ENCODE data around the gene NACAD. TPM values are rescaled to one million over a fixed set of nuclear protein-coding genes. Genes with fewer than 3 reads are reported as not detected.

Gene NACAD
- total and polyA plus RNA-seq, 2 experiments from 2014 or later: 1.2 to 2.9 TPM

DNA sequence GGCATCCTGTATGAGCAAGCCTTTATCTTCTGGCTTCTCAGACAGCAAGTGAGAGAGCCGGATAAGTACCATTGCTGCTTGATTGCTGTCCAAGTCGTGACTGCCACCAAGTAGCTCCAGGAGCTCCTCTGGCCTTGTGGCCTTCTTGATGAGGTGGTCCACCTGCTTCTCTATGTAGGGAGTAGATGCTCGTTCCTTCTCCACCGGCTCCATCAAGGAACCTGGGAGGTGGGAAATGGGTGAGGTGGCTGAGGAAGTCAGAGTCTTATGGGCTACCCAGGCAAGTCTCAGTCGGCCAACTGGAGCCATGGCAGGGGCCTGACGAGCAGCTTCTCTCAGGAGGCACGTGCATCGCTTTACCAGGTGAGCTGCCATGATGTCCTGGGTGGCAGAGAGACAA, 20.1 kb upstream of the NACAD start:
- Histone ChIP-seq H3K79me2 (ENCODE audit: insufficient read depth) (peaks cover 67% of the 10 kb centered on the region), H3K4me3 (no peak overlapping the region), H3K27me3 (replicated peaks; ENCODE audit: insufficient read depth) (no peaks in the 10 kb centered on the region), H4K20me1 (ENCODE audit: insufficient read depth) (no peaks in the 10 kb centered on the region), H3K4me2 (ENCODE audit: unreplicated experiment) (no peak overlapping the region), H3K27ac (no peak overlapping the region), H3K36me3 (ENCODE audit: low read depth) (peaks cover 35% of the 10 kb centered on the region; the same call in 1 of the 2 replicates), H3K9me2 (ENCODE audit: insufficient read depth) (no peaks in the 10 kb centered on the region), H3K4me1 (ENCODE audit: insufficient read depth) (peaks cover 11% of the 10 kb centered on the region), H3F3A (ENCODE audit: insufficient read depth) (0 out of 2 replicates have a peak, but pooled peaks cover 3% of the 10 kb centered on the region), H2AFZ (no peak overlapping the region), H3K9me3 (ENCODE audit: low read depth) (no peaks in the 10 kb centered on the region), H3K9ac (no peak overlapping the region)
- TF ChIP-seq EZH2phosphoT487 (IDR thresholded peaks at IDR 0.05; ENCODE audit: insufficient read depth, low read depth) (no peak), EZH2 (IDR thresholded peaks at IDR 0.05; ENCODE audit: insufficient read depth, poor library complexity, severe bottlenecking) (no peak)
- in situ Hi-C loops (cut with MboI): loop anchor here (25.0 kb wide), 1 partner anchor 522 kb away; the partner anchor contains the start of gene TMED4
- 95 to 97% methylated on average over 8 of the region's 8 CpGs for WGBS, 2 experiments (ENCODE audit: low coverage in 1 of 2, low lambda C conversion rate in 2 of 2, missing lambda C conversion rate in 2 of 2)
- no peak for DNase-seq

DNA sequence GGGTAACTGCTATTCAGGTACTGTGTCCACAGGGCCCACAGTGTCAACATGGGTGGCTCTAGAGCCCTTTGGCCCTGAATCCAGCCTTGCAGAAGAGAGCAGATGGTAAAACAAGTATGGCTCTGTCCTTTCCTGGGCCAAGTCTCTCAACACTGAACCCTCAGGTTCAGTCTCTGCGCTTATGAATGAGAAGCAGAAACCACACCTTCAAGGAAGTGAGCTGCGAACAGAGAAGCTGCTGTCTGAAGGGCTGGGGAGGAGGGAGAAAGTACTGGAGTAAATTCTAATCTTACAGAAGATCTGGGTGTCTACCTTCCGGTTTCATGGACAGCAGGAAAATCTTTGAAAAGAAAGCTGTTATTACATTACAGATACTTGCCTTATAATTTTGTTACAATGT, 18.6 kb upstream of the NACAD start:
- Histone ChIP-seq H3K4me1 (ENCODE audit: insufficient read depth) (peaks cover 7% of the 10 kb centered on the region), H3K27ac (no peak overlapping the region), H3K9me2 (ENCODE audit: insufficient read depth) (no peaks in the 10 kb centered on the region), H3F3A (ENCODE audit: insufficient read depth) (0 out of 2 replicates have a peak, but pooled peaks cover 3% of the 10 kb centered on the region), H3K9ac (0 out of 2 replicates have a peak overlapping the region, but pooled peaks have one; percentile 24), H3K36me3 (ENCODE audit: low read depth) (peaks cover 35% of the 10 kb centered on the region; the same call in 1 of the 2 replicates), H3K27me3 (replicated peaks; ENCODE audit: insufficient read depth) (no peaks in the 10 kb centered on the region), H2AFZ (no peak overlapping the region), H3K4me3 (no peak overlapping the region), H4K20me1 (ENCODE audit: insufficient read depth) (no peaks in the 10 kb centered on the region), H3K9me3 (ENCODE audit: low read depth) (no peaks in the 10 kb centered on the region), H3K79me2 (ENCODE audit: insufficient read depth) (peaks cover 67% of the 10 kb centered on the region), H3K4me2 (ENCODE audit: unreplicated experiment) (no peak overlapping the region)
- in situ Hi-C loops (cut with MboI): loop anchor here (25.0 kb wide), 1 partner anchor 520 kb away; the partner anchor contains the start of gene TMED4
- DNase-seq: no peak
- TF ChIP-seq EZH2 (IDR thresholded peaks at IDR 0.05; ENCODE audit: insufficient read depth, poor library complexity, severe bottlenecking) (no peak), EZH2phosphoT487 (IDR thresholded peaks at IDR 0.05; ENCODE audit: insufficient read depth, low read depth) (no peak)
- WGBS, 2 experiments (ENCODE audit: low coverage in 1 of 2, low lambda C conversion rate in 2 of 2, missing lambda C conversion rate in 2 of 2): 97 to 98% methylated on average over 3 of the region's 3 CpGs

DNA sequence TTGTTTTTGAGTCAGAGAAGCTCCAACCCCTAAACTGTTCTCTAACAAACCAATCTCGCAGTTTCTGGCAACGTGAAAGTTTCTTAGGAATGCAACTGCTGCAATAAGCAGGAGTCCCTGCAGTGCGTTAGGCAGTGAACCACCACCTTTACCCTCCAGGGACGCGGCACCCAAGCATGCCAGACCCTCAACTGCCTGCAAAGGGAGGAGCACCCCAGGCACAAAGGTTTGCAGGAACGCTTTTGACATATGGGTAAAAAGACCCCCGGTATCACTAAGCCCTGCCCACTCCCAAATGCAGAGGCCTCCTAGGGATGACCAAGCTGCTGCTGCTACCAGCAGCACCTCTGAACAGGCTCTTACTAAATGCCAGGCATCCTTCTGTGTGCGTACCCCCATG, 18.1 kb upstream of the NACAD start:
- H3K27ac ChIP-seq: no peak overlapping the region
- DNase-seq: no peak
- TF ChIP-seq EZH2 (IDR thresholded peaks at IDR 0.05; ENCODE audit: insufficient read depth, poor library complexity, severe bottlenecking) (no peak), EZH2phosphoT487 (IDR thresholded peaks at IDR 0.05; ENCODE audit: insufficient read depth, low read depth) (no peak)
- no peaks in the 10 kb centered on the region for H4K20me1 ChIP-seq (ENCODE audit: insufficient read depth)
- no peak overlapping the region for H3K4me2 ChIP-seq (ENCODE audit: unreplicated experiment)
- H3K27me3 ChIP-seq (replicated peaks; ENCODE audit: insufficient read depth): no peaks in the 10 kb centered on the region
- no peak overlapping the region for H2AFZ ChIP-seq
- H3K4me1 ChIP-seq (ENCODE audit: insufficient read depth): 0 out of 2 replicates have a peak, but pooled peaks cover 5% of the 10 kb centered on the region
- H3K79me2 ChIP-seq (ENCODE audit: insufficient read depth): peaks cover 67% of the 10 kb centered on the region
- H3K36me3 ChIP-seq (ENCODE audit: low read depth): peaks cover 38% of the 10 kb centered on the region; the same call in 1 of the 2 replicates
- in situ Hi-C loops (cut with MboI): loop anchor here (25.0 kb wide), 1 partner anchor 520 kb away; the partner anchor contains the start of gene TMED4
- H3K4me3 ChIP-seq: no peak overlapping the region
- 62 to 65% methylated on average over 8 of the region's 8 CpGs for WGBS, 2 experiments (ENCODE audit: low coverage in 1 of 2, low lambda C conversion rate in 2 of 2, missing lambda C conversion rate in 2 of 2)
- H3K9me3 ChIP-seq (ENCODE audit: low read depth): no peaks in the 10 kb centered on the region
- H3K9me2 ChIP-seq (ENCODE audit: insufficient read depth): no peaks in the 10 kb centered on the region
- H3K9ac ChIP-seq: no peak overlapping the region
- H3F3A ChIP-seq (ENCODE audit: insufficient read depth): no peaks in the 10 kb centered on the region

DNA sequence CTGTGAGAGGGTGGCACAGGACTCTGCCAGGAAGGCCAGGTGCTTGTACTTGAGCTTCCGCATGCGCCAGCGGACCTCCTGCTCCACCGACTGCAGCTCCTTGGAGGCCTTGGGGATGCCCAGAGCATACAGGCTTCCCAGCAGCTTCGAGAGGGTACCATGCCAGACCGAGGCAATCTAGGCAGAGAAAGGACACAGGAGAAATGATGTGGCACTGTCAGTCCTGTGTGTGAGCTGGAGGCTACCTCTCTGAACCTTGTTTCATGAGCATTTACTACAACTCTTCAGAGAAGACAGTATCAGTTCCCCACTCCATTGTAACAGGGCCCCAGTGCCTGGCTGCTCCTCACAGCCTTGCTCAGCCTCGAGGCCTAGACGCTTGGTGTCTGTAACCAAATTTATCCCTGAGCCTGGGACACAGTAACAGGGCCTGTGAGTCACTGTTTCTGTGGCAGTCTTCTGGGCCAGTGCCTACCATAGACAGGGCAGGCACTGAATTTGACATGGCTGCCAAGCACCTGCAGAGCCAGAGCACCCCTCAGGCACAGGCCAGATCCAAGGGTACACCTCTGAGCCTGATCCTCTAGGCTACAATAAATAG, 16.9 kb upstream of the NACAD start:
- WGBS, 2 experiments (ENCODE audit: low coverage in 1 of 2, low lambda C conversion rate in 2 of 2, missing lambda C conversion rate in 2 of 2): 93% methylated on average over 8 of the region's 8 CpGs
- no peaks in the 10 kb centered on the region for H3K9me2 ChIP-seq (ENCODE audit: insufficient read depth)
- no peaks in the 10 kb centered on the region for H4K20me1 ChIP-seq (ENCODE audit: insufficient read depth)
- in situ Hi-C loops (cut with MboI): loop anchor here (25.0 kb wide), 1 partner anchor 518 kb away; the partner anchor contains the start of gene TMED4
- no peak overlapping the region for H3K4me3 ChIP-seq
- no peaks in the 10 kb centered on the region for H3K27me3 ChIP-seq (replicated peaks; ENCODE audit: insufficient read depth)
- 0 out of 2 replicates have a peak, but pooled peaks cover 5% of the 10 kb centered on the region for H3K4me1 ChIP-seq (ENCODE audit: insufficient read depth)
- H3K36me3 ChIP-seq (ENCODE audit: low read depth): peaks cover 46% of the 10 kb centered on the region; the same call in 1 of the 2 replicates
- no peak overlapping the region for H3K9ac ChIP-seq
- no peak for DNase-seq
- no peaks in the 10 kb centered on the region for H3F3A ChIP-seq (ENCODE audit: insufficient read depth)
- H3K79me2 ChIP-seq (ENCODE audit: insufficient read depth): peaks cover 59% of the 10 kb centered on the region
- H3K27ac ChIP-seq: no peak overlapping the region
- TF ChIP-seq EZH2phosphoT487 (IDR thresholded peaks at IDR 0.05; ENCODE audit: insufficient read depth, low read depth) (no peak), EZH2 (IDR thresholded peaks at IDR 0.05; ENCODE audit: insufficient read depth, poor library complexity, severe bottlenecking) (no peak)
- no peak overlapping the region for H2AFZ ChIP-seq
- no peak overlapping the region for H3K4me2 ChIP-seq (ENCODE audit: unreplicated experiment)
- H3K9me3 ChIP-seq (ENCODE audit: low read depth): no peaks in the 10 kb centered on the region

Data from GM23248 (cell line).